Left colon (tissue), 2 donors: ENCODE measurements around the gene ZGLP1. TPM values are rescaled to one million over a fixed set of nuclear protein-coding genes. Genes with fewer than 3 reads are reported as not detected.

Experiments used
- ATAC-seq: fragments of 200-7000 bp; cut with Tn5 transposase; one replicate; pipeline ENCODE4 v1.9.1; 2020; ENCODE audit warnings: mild to moderate bottlenecking, moderate library complexity
- DNase-seq, 2 donors: peaks; one replicate each; pipeline ENCODE4 v3.0.0-alpha.2; 2020
- intact Hi-C, 2 donors: fragments of 100-400 bp; cut with DNase I in 1 of 2; cut with micrococcal nuclease in 1 of 2; formaldehyde crosslinking; loops; one replicate each; pipeline versions ENCODE4 v1.11.2 to v1.14.0; 2022; cut with DNase I, micrococcal nuclease
- total RNA-seq, 2 donors: library from RNA; stranded (reverse); fragmentation: NEBNext Ultra II Directional; extraction: Animal tissue kit (Norgen Biotek cat#: 25700); gene quantifications; one replicate each; pipeline ENCODE4 v1.2.1, GENCODE V29; 2021
- donor health status: DM: no; HTN: no; CAD: no.
- donor health status: DM: yes; HTN: yes; CAD: no.

ZGLP1 gene
- total RNA-seq, 2 donors from 2014 or later: 1.6 to 2.8 TPM

DNA sequence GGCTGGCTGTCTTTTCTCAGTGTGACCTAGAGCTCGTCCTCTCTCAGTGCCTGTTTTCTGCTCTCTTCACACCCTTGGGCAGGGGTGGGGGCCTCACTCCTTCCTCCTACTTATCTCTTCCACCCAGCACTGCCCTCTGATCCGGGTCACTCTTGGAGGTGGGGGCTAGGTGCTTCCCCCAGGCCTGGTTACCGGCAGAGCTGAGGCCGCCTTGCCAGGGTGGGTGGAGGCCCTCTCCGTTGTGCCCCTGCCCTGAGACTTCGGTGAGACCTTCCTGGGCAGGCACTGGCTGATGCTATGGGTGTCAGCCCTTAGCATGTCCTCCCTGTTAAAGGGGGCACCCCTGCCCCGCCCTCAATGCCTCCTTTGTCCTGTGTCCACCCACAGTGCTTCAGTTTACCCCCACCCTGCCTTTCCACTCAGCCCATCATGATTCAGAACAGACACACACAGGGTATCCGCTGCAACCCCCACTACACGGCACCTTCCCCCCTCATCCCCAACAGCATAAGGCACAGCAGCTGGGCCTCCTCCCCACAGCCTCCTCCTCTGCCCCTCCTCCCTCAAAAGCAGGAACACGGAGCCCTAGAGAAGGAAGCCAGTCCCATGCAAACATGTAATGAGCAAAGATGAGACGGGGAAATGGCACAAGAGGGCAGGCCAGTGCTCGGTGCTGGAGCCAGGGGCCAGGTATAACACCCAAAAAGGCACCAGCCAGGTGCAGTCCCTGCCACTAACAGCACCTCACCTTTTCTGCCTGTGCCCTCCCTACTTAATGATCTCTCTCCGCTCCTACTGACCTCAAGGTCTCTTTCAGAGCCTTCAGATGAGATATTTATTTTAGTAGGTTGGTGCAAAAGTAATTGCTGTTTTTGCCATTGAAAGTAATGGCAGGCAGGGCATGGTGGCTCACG lies 9.8 kb downstream of the ZGLP1 start:
- DNase-seq (no peak), ATAC-seq (no peak)
- intact Hi-C loops: no loop called here

DNA sequence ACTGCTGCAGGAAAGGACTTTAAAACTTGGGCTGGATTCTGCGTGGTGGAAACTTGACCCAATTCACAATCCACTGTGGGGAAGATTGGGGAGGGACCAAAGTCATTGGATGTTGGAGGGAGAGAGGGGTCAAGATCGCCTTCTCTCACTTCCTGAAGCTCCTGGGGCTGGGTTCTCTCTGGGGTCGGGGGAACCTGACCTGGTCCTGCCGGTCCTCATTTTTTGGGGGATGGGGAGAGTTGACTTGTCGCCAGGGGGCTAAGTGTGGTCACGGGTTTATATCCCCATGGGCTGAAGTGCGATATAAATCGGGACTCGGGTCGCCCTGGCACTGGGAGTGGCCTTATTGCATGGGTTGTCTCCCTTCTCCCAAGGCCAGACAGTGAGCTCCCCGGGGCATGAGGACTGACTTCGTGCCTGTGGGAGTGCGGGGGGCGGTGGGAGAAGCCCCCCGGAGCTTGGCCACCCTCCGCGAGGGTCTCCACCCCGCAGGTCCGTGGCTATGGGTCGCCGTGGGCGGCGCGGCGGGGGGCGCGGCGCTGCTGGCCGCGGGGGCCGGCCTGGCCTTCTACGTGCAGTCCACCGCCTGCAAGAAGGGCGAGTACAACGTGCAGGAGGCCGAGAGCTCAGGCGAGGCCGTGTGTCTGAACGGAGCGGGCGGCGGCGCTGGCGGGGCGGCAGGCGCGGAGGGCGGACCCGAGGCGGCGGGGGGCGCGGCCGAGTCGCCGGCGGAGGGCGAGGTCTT lies 13.6 kb downstream of the ZGLP1 start:
- peak in 1 of 2 donors; percentile 41 for DNase-seq

DNA sequence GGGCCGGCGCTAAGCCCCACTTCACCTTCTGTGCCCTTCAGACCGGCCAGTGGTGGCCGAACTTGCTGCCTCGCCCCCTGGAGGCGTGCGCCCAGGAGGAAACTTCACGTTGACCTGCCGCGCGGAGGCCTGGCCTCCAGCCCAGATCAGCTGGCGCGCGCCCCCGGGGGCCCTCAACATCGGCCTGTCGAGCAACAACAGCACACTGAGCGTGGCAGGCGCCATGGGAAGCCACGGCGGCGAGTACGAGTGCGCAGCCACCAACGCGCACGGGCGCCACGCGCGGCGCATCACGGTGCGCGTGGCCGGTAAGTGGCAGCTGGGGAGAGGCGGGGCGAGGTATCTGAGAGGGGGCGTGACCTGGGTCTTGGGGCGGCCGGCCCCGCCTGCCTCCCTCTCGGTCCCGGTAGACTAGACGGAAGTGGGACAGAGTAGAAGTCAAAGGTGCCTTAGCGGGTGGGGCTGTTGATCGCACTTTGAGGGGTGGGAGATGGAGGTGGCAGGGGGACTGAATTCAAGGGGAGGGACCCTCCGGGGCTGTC lies 14.2 kb downstream of the ZGLP1 start:
- peak; percentile 54 for ATAC-seq
- DNase-seq: peak in 1 of 2 donors; percentile 77
- intact Hi-C loops: no loop called here

More for the DNA sequence above, 13.6 kb downstream of the ZGLP1 start:
- ATAC-seq: peak; percentile 24
- intact Hi-C loops: no loop called here

DNA sequence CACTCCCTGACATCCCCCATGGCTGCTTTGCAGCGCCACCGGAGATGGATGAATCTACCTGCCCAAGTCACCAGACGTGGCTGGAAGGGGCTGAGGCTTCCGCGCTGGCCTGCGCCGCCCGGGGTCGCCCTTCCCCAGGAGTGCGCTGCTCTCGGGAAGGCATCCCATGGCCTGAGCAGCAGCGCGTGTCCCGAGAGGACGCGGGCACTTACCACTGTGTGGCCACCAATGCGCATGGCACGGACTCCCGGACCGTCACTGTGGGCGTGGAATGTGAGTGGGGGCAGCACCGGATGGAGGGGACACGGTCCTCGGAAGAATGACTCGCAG lies 15.3 kb downstream of the ZGLP1 start:
- peak; percentile 37 for ATAC-seq
- peak in 1 of 2 donors; percentile 50 for DNase-seq
- intact Hi-C loops: no loop called here

DNA sequence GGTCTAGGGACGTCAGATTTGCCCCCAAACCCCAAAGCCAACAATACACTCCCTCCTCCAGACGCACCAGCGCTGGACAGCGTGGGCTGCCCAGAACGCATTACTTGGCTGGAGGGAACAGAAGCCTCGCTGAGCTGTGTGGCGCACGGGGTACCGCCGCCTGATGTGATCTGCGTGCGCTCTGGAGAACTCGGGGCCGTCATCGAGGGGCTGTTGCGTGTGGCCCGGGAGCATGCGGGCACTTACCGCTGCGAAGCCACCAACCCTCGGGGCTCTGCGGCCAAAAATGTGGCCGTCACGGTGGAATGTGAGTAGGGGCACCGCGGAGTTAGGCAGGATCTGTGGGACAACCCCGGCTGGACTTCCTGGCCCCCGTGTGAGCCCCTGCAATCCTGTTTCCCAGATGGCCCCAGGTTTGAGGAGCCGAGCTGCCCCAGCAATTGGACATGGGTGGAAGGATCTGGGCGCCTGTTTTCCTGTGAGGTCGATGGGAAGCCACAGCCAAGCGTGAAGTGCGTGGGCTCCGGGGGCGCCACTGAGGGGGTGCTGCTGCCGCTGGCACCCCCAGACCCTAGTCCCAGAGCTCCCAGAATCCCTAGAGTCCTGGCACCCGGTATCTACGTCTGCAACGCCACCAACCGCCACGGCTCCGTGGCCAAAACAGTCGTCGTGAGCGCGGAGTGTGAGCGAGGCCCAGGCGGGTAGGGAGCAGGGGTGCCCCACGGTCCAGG lies 15.8 kb downstream of the ZGLP1 start:
- intact Hi-C loops: no loop called here
- no peak for DNase-seq
- no peak for ATAC-seq

DNA sequence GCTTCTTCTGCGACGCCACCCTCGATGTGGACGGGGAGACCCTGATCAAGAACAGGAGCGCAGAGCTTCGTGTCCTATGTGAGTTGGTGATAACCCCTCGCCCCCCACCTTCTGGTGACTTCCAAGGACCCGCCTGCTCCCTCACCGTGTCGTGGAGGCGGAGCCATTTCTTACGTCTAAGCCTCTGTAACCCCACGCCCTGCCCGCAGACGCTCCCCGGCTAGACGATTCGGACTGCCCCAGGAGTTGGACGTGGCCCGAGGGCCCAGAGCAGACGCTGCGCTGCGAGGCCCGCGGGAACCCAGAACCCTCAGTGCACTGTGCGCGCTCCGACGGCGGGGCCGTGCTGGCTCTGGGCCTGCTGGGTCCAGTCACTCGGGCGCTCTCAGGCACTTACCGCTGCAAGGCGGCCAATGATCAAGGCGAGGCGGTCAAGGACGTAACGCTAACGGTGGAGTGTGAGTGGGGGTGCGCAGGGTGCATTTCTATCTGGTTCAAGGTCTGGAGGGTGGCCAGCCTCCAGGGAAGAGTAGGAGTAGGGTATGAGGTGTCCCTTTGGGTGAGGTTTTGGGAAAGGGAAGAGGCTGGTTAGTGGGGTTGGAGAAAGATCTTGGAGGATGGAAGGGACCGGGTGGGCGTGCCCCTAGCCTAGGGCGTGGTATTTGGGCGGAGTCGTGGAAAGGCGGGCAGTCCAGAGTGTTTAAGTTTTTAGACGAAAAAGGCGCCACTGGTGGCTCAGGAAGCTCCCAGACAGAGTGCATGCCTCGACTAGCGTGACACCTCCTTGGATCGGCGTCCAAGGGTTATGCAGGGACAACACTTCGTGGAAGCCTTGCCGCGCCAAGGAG lies 16.6 kb downstream of the ZGLP1 start:
- intact Hi-C loops: no loop called here
- DNase-seq (peak; percentile 33 to 45), ATAC-seq (peak; percentile 12)

DNA sequence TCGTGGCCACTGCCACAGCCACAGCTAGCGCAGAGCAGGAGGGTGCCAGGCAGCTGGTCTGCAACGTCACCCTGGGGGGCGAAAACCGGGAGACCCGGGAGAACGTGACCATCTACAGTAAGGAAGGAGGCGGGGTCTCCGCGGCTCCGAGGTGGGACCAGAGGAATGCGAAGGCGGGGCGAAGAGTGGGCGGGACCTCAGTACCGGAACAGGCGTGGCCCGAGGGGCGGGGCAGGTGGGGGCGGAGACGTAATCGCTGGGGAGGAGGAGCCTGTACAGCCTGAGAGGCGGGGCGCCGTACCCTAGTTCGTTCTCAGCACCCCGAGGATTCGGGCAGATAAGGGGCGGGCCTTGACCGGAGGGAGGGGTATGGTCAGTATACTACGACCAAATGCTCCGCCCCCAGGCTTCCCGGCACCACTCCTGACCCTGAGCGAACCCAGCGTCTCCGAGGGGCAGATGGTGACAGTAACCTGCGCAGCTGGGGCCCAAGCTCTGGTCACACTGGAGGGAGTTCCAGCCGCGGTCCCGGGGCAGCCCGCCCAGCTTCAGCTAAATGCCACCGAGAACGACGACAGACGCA lies 17.3 kb downstream of the ZGLP1 start:
- peak; percentile 90 to 94 for DNase-seq
- ATAC-seq: peak; percentile 80
- intact Hi-C loops: no loop called here

DNA sequence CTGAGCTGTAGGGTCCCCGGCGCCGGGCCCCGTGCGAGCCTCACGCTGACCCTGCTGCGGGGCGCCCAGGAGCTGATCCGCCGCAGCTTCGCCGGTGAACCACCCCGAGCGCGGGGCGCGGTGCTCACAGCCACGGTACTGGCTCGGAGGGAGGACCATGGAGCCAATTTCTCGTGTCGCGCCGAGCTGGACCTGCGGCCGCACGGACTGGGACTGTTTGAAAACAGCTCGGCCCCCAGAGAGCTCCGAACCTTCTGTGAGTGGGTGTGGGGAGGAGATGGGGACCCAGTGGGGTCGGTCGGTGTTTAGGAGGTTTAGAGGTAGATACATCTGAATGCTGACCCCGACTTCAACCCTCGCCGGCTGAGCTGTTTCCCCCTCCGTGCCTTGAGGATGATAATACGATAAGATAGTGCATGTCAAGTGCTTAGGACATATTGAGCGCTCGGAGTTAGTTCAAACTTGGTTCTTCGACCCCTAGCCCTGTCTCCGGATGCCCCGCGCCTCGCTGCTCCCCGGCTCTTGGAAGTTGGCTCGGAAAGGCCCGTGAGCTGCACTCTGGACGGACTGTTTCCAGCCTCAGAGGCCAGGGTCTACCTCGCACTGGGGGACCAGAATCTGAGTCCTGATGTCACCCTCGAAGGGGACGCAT lies 17.9 kb downstream of the ZGLP1 start:
- intact Hi-C loops: no loop called here
- ATAC-seq (peak; percentile 7), DNase-seq (peak in 1 of 2 donors; percentile 44)

DNA sequence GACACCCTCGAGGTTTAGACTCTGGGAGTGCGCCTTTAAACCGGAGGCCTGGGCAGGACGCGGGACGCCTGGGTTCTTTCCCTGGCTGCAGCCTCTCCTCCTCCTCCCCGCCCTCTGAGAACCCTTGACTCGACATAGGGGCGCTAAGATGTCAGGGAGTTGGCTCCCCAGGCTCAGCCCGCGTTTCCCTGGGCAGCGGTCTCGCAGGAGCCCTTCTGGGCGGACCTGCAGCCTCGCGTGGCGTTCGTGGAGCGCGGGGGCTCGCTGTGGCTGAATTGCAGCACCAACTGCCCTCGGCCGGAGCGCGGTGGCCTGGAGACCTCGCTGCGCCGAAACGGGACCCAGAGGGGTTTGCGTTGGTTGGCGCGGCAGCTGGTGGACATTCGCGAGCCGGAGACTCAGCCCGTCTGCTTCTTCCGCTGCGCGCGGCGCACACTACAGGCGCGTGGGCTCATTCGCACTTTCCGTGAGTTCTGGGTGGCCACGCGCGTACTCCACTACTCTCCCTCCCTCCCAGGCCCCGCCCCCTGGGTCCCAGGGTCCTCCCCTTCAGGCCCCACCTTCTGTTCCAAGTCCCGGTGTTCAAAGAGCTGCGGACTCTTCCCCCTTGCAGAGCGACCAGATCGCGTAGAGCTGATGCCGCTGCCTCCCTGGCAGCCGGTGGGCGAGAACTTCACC lies 18.6 kb downstream of the ZGLP1 start:
- ATAC-seq (peak; percentile 32), DNase-seq (peak; percentile 69 to 73)
- intact Hi-C loops: no loop called here

DNA sequence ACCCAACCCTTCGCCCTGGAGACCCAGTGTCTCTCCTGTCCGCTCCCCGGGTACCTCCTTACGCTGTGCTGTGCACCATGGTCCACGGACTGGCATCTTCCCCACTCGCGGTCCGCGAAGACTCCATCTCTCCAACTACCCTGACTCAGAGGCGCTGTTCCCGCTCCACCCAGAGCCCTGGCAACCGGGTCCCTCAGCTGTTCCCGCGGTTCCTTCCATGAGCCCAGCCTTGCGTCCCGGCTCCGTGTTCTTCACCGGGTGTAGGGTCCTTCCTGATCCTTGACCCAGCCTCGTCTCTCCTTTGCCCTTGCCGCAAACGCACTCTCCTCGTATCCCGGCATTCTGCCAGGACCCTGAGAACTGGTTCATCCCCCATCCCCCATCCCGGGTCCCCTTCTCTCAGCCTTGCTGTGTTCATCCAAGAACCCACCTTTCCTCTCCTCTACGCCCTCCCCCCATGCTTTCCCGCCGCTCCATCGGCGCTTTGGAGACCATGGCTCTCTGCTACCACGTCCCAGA lies 19.2 kb downstream of the ZGLP1 start:
- intact Hi-C loops: no loop called here
- ATAC-seq (no peak), DNase-seq (no peak)

DNA sequence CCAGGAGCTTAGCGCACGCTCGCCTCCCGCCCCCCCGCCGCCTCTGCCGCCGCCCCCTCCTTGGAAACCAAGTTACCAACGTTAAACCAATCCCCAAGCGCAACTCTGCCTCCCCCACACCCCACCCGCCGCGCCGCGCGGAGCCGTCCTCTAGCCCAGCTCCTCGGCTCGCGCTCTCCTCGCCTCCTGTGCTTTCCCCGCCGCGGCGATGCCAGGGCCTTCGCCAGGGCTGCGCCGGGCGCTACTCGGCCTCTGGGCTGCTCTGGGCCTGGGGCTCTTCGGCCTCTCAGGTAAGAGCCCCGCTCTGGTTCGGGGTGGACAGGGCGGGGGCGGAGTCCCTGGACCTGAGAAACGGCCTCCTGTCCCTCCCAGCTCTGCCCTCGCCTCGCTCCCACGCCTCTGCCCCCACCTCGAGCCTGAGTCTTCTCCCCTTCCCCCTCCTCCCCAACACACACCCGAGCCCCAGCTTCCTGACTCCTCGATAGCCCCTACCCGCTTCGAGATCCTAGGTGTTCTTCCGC lies 19.7 kb downstream of the ZGLP1 start, which contains the start of gene ICAM5:
Gene ICAM5 (plus strand): TSS at position 117 of the 521 bp plus-strand sequence. CDS start 92 bp downstream, at position 209.
- DNase-seq (no peak), ATAC-seq (no peak)
- intact Hi-C loops: loop anchor here in 1 of 2 donors (10.0 kb wide), 1 partner anchor 415 kb away; the partner anchor contains the start of gene QTRT1

DNA sequence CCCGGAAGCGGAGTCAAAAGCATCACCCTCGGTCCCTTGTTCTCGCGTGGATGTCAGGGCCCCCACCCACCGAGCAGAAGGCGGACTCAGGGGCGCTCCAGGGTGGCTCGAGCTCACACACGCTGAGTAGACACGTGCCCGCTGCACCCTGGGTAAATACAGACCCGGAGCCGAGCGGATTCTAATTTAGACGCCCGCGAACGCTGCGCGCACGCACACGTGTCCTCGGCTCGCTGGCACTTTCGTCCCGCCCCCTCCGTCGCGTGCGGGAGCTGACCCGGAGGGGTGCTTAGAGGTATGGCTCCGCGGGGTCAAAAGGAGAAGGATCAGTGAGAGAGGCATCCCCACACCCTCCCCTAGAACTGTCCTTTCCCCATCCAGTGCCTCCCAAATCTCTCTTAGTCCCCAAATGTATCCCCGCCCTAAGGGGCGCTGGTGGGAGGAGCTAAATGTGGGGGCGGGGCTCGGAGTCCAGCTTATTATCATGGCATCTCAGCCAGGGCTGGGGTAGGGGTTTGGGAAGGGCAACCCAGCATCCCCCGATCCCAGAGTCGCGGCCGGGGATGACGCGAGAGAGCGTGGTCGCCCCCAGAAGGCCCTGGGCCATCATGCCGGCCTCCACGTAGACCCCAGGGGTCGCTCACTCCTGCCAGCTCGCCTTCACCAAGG lies 20.3 kb downstream of the ZGLP1 start:
- intact Hi-C loops: loop anchor here in 1 of 2 donors (10.0 kb wide), 1 partner anchor 416 kb away; the partner anchor contains the start of gene QTRT1
- ATAC-seq (no peak), DNase-seq (peak; percentile 31 to 60)

DNA sequence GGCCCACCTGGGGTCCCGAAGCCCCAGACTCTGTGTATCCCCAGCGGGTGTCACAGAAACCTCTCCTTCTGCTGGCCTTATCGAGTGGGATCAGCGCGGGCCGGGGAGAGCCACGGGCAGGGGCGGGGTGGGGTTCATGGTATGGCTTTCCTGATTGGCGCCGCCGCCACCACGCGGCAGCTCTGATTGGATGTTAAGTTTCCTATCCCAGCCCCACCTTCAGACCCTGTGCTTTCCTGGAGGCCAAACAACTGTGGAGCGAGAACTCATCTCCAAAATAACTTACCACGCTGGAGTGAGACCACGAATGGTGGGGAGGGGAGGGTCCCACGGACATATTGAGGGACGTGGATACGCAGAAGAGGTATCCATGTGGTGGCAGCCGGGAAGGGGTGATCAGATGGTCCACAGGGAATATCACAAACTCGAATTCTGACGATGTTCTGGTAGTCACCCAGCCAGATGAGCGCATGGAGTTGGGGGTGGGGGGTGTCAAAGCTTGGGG lies 20.9 kb downstream of the ZGLP1 start:
- intact Hi-C loops: loop anchor here in 1 of 2 donors (10.0 kb wide), 1 partner anchor 416 kb away; the partner anchor contains the start of gene QTRT1
- ATAC-seq: peak; percentile 43

DNA sequence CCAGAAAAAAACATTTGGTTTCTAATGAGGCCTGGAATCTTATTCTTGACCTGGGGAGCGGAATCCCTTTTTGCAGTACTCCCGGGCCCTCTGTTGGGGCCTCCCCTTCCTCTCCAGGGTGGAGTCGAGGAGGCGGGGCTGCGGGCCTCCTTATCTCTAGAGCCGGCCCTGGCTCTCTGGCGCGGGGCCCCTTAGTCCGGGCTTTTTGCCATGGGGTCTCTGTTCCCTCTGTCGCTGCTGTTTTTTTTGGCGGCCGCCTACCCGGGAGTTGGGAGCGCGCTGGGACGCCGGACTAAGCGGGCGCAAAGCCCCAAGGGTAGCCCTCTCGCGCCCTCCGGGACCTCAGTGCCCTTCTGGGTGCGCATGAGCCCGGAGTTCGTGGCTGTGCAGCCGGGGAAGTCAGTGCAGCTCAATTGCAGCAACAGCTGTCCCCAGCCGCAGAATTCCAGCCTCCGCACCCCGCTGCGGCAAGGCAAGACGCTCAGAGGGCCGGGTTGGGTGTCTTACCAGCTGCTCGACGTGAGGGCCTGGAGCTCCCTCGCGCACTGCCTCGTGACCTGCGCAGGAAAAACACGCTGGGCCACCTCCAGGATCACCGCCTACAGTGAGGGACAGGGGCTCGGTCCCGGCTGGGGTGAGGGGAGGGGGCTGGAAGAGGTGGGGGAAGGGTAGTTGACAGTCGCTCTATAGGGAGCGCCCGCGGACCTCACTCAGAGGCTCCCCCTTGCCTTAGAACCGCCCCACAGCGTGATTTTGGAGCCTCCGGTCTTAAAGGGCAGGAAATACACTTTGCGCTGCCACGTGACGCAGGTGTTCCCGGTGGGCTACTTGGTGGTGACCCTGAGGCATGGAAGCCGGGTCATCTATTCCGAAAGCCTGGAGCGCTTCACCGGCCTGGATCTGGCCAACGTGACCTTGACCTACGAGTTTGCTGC lies 22.5 kb downstream of the ZGLP1 start, which contains the start of gene ICAM4:
Gene ICAM4 (plus strand): TSS at position 153 of the 935 bp plus-strand sequence. CDS start 58 bp downstream, at position 211.
- peak; percentile 24 for ATAC-seq
- intact Hi-C loops: loop anchor here in 1 of 2 donors (10.0 kb wide), 1 partner anchor 418 kb away; the partner anchor contains the start of gene QTRT1
- DNase-seq: peak; percentile 43 to 67

More for the DNA sequence above, 20.9 kb downstream of the ZGLP1 start:
- peak; percentile 64 to 65 for DNase-seq
